ENCODE data around the gene MAP2K3.

GRCh38 chr17:21345236-21345635, 60.7 kb downstream of the MAP2K3 start:
- TF ChIP-seq POLR2AphosphoS5 (IDR thresholded peaks at IDR 0.05; ENCODE audit: low read depth, low read length) (no peak), POLR2A (IDR thresholded peaks at IDR 0.05; ENCODE audit: low read depth, low read length) (no peak), PAX5 (IDR thresholded peaks at IDR 0.05; ENCODE audit: insufficient read depth, low read length, severe bottlenecking) (no peak), TAF1 (IDR thresholded peaks at IDR 0.05; ENCODE audit: low read depth, low read length) (no peak), SPI1 (IDR thresholded peaks at IDR 0.05; ENCODE audit: low read depth, low read length) (no peak), POU2F2 (IDR thresholded peaks at IDR 0.05; ENCODE audit: low read depth, low read length) (no peak)

Measured in GM12891 (cell line).